ENCODE data around the gene HDC.

The HDC gene

DNA sequence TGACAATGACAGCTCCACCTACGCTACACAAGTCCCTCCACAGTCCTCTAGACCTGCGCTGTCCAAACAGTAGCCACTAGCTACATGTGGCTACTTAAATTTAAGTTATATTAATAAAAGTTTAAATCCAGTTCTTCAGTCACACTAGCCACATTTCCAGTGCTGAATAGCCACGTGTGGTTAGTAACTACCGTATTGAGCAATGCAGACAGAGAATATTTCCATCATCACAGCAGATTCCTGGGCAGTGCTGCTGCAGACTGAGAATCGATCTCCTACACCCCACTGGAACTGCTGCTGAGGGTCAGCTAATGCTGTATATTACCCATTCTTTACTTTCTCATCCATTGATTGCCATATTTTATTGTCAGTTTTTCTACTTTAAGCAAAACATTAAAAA, 40.9 kb downstream of the HDC start:
- DNase-seq, result no peak

DNA sequence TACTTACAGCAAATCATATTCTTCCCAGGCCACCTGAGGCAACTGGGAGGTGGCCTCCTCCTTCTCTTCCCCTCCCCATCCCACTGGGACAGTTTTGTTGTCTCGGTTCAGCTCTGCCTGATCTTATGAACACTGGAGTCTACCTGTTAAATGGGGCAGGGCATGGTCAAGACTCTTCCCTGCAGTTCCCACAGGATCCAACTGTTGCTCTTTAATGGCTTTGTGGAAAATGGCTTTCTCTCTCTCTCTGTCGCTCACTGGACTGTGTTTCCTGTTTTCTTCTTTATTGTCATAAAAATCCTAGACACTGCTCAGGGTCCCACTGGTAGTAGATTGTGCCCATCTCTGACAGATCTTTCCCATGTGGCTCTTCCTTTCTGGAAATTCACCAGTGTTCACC, 43.3 kb downstream of the HDC start:
- no peak for DNase-seq

DNA sequence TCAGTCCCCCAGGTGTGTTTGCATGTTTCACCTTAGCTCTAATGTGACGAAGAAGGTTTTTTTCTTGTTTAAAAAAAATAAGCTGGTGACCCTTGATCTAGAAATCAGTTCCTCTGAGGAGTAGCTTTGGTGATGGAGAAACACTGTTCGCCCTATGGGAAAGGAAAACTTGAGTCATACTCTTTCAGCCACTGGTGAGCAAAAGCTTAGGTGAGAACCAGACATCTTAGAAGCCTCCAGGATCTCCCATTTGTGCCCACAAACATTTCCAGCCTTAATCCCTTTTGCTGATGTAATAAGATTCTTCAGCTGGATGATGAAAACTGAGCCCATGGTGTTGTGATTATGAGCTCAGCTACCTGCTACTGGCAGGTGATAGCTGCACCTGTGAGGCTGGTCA, 45.7 kb downstream of the HDC start:
- no peak for DNase-seq

DNA sequence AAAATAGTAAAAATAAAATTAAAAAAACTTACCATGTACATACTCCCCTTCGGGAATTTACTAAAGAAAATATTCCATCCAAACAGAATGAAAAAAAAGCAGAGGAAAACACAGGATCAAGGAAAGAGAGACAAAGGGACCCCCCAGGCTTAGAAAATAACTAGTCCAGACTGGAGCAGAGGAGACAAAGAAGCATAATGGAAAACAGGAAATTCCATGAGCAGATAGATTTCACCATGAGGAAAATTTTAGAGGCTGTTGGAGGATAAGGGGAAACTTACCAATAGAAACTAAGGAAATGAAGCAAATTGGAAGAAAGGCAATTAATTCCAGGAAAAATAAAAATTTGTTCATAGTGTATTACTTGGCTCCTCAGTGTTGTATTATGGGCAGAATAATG, 46.8 kb downstream of the HDC start:
- no peak for DNase-seq

DNA sequence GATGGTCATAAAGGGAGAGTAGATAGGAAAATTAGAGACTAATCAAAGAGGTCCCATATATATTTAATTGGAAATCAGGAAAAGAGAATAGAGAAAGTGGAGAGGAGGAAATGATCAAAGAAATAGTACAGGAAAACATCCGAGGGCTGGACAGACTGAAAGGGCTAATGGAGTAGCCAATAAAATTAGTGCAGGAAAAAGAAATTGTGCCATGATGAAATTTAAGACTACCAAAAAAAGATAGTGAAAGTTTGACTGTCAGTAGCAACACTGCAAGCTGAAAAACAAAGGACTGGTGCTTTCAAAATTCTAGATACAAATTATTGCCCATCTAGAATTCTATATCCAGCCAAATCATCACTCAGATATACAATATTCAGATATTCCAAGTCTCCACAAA, 47.2 kb downstream of the HDC start:
- no peak for DNase-seq

DNA sequence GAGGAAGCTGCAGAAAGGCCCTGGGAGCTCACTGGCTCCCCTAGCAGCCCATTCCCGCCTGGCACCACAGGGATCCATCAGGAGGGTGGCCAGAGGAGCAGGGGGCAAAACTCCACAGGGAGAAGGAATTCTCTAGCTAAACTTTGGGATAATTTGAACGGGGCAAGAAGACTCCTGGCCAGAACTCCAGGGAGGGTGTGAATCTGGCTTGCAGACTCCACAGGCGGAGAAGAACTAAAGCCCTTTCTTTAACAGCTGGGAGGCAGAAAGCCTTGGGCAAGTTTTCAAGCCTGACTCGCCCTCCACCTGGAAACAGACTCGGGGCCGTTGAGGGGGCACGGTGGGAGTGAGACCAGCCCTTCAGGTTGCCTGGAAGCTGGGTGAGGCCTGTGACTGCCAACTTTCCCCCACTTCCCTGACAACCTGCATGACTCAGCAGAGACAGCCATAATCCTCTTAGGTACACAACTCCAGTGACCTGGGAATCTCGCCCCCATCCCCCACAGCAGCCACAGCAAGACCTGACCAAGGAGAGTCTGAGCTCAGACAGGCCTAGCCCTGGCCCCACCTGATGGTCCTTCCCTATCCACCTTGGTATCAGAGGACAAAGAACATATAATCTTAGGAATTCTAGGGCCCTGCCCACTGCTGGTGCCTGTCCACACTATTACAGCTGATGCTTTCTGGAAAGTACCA, 54.9 kb downstream of the HDC start:
- no peak for DNase-seq

DNA sequence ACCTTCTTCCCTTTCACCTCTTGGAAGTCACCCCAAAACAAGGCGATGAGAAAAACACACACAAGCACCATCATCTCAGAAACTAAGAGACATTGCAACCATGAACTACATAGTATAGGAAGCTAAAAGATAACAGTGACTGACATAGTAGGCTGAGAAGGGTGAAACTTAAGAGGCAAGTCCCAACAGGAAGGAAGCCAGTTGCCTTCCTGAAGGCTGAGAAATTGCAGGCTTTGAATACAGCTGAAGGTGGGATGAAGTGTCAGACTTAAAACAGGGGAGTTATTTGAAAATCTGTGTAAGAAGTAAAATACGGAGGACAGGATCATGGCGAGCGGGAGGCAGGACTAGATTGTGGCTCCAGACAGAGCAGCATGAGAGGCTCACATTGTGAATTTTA, 55.7 kb downstream of the HDC start:
- DNase-seq, result no peak

DNA sequence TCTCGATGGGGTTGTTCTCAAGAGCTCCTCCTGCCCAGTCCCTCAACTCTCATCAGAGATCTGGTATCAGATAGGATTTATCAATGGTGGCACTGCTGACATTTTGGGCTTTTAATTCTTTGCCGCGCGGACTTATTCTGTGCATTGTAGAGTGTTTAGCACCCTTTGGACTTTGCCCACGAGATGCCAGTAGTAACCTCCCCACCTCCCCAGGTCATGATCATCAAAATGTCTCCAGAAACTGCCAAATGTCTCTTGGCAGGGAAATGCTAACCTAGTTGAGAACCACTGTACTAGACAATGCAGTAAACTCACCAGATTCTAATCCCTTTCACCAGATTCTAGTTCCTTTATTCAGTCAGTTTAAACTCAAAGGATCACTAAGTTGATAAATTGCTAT, 59.5 kb downstream of the HDC start:
- DNase-seq, result no peak

DNA sequence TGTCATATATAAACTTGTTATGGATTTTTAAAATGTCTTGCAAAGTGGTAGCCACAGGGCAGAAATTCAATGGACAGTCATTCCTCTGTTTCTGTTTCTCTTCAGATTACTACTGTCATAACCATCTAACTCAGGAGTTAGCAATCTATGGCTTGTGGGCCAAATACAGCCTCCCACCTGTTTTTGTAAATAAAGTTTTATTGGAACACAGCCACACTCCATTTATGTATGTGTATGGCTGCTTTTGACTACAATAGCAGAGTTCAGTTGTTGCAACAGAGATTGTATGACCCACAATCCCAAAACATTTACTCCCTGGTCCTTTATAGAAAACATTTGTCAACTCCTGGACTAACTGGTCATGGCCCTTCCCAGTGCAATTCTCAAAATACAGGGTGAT, 63.5 kb downstream of the HDC start:
- DNase-seq, result no peak

DNA sequence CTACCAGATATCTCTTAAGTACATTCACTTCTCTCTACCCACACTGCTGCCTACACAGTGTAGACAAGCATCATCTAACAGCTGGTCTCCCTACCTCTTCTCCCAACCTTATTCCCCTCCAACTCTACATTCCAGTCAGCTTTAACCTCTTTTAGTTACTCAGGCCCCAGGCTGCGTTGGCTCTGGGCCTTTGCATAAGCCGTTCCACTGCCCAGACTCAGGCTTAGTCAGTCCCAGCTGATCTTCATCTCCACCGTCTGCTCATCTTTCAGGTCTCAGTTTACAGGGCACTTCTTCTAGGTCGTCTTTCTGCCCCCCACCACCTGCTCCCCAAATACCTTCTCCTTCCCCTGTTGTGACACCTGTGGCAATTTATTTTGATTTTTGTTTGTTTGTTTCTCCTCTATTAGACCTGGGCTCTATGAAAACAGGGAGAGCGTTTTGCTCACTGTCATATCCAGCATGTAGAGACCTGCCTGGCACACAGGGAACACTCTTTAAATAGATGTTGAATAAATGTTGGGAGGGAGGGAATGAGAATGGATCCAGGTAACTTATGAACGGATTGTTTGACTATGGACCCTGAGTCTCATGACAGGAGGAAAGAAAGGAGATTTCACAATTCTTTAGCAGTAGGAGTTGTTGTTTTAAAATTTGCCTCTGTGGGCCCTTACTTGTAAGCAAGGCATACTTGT, 72.5 kb downstream of the HDC start:
- DNase-seq, result no peak

DNA sequence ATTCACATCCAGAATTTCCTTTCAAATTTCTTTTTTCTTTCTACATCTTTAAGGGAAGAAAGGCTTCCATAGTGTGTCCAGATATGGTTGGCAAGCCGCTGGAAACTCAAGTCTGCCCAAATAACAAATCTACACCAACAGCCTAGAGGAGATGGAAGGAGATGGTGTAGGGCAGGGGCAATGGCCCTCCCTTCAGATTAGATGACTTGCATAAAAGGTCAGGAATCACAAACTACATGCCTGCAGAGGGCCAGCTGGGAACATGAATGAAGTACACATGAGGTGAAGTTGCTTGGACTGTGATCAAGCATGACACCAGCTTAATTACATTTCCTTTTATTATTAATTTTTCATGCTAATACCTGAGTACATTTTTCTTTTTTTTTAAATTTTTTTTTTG, 73.4 kb downstream of the HDC start:
- no peak for DNase-seq

All from SW 1271 (cell line).